Lower leg skin (tissue), 3 donors: ENCODE results near the gene DECR2.

Source experiments
- POLR2A ChIP-seq, 2 donors: fragments of 450-650 bp; IDR thresholded peaks; one replicate each; pipeline ENCODE4 v1.6.1; 2016 to 2017; ENCODE audit warnings: antibody characterized with exemption in 2 of 2, mild to moderate bottlenecking in 1 of 2, moderate library complexity in 1 of 2
- TF ChIP-seq, protein P1 (sequence below), 3 donors: fragments of 450-650 bp; IDR thresholded peaks; one replicate each; pipeline ENCODE4 v1.5.1; 2016; ENCODE audit warnings: antibody characterized with exemption in 3 of 3, mild to moderate bottlenecking in 3 of 3, moderate library complexity in 2 of 3

- TF ChIP-seq POLR2A (IDR thresholded peaks at IDR 0.05) = no peak
- TF ChIP-seq, protein P1, sequence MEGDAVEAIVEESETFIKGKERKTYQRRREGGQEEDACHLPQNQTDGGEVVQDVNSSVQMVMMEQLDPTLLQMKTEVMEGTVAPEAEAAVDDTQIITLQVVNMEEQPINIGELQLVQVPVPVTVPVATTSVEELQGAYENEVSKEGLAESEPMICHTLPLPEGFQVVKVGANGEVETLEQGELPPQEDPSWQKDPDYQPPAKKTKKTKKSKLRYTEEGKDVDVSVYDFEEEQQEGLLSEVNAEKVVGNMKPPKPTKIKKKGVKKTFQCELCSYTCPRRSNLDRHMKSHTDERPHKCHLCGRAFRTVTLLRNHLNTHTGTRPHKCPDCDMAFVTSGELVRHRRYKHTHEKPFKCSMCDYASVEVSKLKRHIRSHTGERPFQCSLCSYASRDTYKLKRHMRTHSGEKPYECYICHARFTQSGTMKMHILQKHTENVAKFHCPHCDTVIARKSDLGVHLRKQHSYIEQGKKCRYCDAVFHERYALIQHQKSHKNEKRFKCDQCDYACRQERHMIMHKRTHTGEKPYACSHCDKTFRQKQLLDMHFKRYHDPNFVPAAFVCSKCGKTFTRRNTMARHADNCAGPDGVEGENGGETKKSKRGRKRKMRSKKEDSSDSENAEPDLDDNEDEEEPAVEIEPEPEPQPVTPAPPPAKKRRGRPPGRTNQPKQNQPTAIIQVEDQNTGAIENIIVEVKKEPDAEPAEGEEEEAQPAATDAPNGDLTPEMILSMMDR (IDR thresholded peaks at IDR 0.05) = no peak
Measured at GRCh38 chr16:459761-460160, 58.1 kb downstream of the DECR2 start.
